ENCODE measurements around the gene PFKFB1. TPM values are rescaled to one million over a fixed set of nuclear protein-coding genes. Genes with fewer than 3 reads are reported as not detected.
"Not testable (repeated sequence)": the region's sequence is repeated elsewhere in the genome, so short reads cannot be mapped to it uniquely, and the experiment has no call there.

PFKFB1 gene
- total and polyA plus RNA-seq, 3 donors from 2014 or later = 1.0 to 1.5 (median 1.4) TPM

- TF ChIP-seq CTCF (IDR thresholded peaks at IDR 0.05) = no peak
- TF ChIP-seq POLR2A (IDR thresholded peaks at IDR 0.05) = no peak
- Histone ChIP-seq H3K9me3 (no peaks in the 10 kb centered on the region), H3K27ac (no peak overlapping the region), H3K4me1 (no peaks in the 10 kb centered on the region), H3K27me3 (no peaks in the 10 kb centered on the region), H3K4me3 (no peak overlapping the region), H3K36me3 (ENCODE audit: low read depth, missing control alignments) (no peaks in the 10 kb centered on the region)
- intact Hi-C loops (cut with DNase I; ENCODE audit: low total_unique reads) = no loop called here
- no peak for DNase-seq
Measured at GRCh38 chrX:54995621-54996020, 1.6 kb upstream of the PFKFB1 start.

- Histone ChIP-seq H3K9me3 (no peaks in the 10 kb centered on the region), H3K27ac (no peak overlapping the region), H3K4me3 (no peak overlapping the region), H3K27me3 (no peaks in the 10 kb centered on the region), H3K4me1 (no peaks in the 10 kb centered on the region), H3K36me3 (ENCODE audit: low read depth, missing control alignments) (no peaks in the 10 kb centered on the region)
- TF ChIP-seq CTCF (IDR thresholded peaks at IDR 0.05) (no peak), POLR2A (IDR thresholded peaks at IDR 0.05) (no peak)
- DNase-seq = no peak
- intact Hi-C loops (cut with DNase I; ENCODE audit: low total_unique reads) = no loop called here
- WGBS, 2 donors = 87 to 96% methylated on average over 4 to 6 of the region's 6 CpGs
Measured at GRCh38 chrX:54994668-54995351, 822 bp upstream of the PFKFB1 start.

- Histone ChIP-seq H3K36me3 (ENCODE audit: low read depth, missing control alignments) (no peaks in the 10 kb centered on the region), H3K4me1 (no peaks in the 10 kb centered on the region), H3K9me3 (no peaks in the 10 kb centered on the region), H3K27me3 (no peaks in the 10 kb centered on the region), H3K27ac (no peak overlapping the region), H3K4me3 (no peak overlapping the region)
- 100% methylated on average over 1 of the region's 1 CpG; no CpG with 5 or more reads in 1 of the 2 donors for WGBS, 2 donors
- intact Hi-C loops (cut with DNase I; ENCODE audit: low total_unique reads) = no loop called here
- TF ChIP-seq POLR2A (IDR thresholded peaks at IDR 0.05) (no peak), CTCF (IDR thresholded peaks at IDR 0.05) (no peak)
- DNase-seq = no peak
Measured at GRCh38 chrX:54992911-54993622, 921 bp downstream of the PFKFB1 start.

GRCh38 chrX:54991706-54992105, 2.3 kb downstream of the PFKFB1 start:
- WGBS, 2 donors = 83 to 95% methylated on average over 2 of the region's 2 CpGs
- no peak for DNase-seq
- no peak for TF ChIP-seq CTCF (IDR thresholded peaks at IDR 0.05)
- TF ChIP-seq POLR2A (IDR thresholded peaks at IDR 0.05) = no peak
- no peak overlapping the region for H3K4me3 ChIP-seq
- H3K27me3 ChIP-seq = no peaks in the 10 kb centered on the region
- no peaks in the 10 kb centered on the region for H3K4me1 ChIP-seq
- no peak overlapping the region for H3K27ac ChIP-seq
- no peaks in the 10 kb centered on the region for H3K9me3 ChIP-seq
- H3K36me3 ChIP-seq (ENCODE audit: low read depth, missing control alignments) = no peaks in the 10 kb centered on the region
- intact Hi-C loops (cut with DNase I; ENCODE audit: low total_unique reads) = no loop called here

- 94 to 100% methylated on average over 2 of the region's 2 CpGs for WGBS, 2 donors
- DNase-seq; H3K9me3 ChIP-seq; intact Hi-C loops (cut with DNase I; ENCODE audit: low total_unique reads); H3K27me3 ChIP-seq; H3K4me1 ChIP-seq; H3K27ac ChIP-seq; H3K36me3 ChIP-seq (ENCODE audit: low read depth, missing control alignments); H3K4me3 ChIP-seq: not testable (repeated sequence)
Measured at GRCh38 chrX:54983306-54983705, 10.7 kb downstream of the PFKFB1 start.

Measured in testis (tissue), 3 donors.